ENCODE results near the gene GPC6.
A peak's percentile ranks its signal among the peaks of the same experiment; 100 is the strongest.

GPC6 gene

GRCh38 chr13:93243375-93244063 is 16.9 kb downstream of the GPC6 start:
- no peak for DNase-seq (ENCODE audit: low read depth)
- TF ChIP-seq CTCF (IDR thresholded peaks at IDR 0.05; ENCODE audit: low read depth, low read length) (no peak), POLR2A (IDR thresholded peaks at IDR 0.05; ENCODE audit: extremely low read depth, insufficient read length) (no peak), MAX (IDR thresholded peaks at IDR 0.05; ENCODE audit: low read depth, low read length) (no peak)
- H3K4me3 ChIP-seq (ENCODE audit: low read depth, low read length): no peak overlapping the region

GRCh38 chr13:93244141-93244917 is 17.7 kb downstream of the GPC6 start:
- peak; percentile 15 for DNase-seq (ENCODE audit: low read depth)
- TF ChIP-seq POLR2A (IDR thresholded peaks at IDR 0.05; ENCODE audit: extremely low read depth, insufficient read length) (no peak), MAX (IDR thresholded peaks at IDR 0.05; ENCODE audit: low read depth, low read length) (no peak), CTCF (IDR thresholded peaks at IDR 0.05; ENCODE audit: low read depth, low read length) (no peak), MYC (IDR thresholded peaks at IDR 0.05; ENCODE audit: low read depth, low read length) (no peak)
- no peak overlapping the region for H3K4me3 ChIP-seq (ENCODE audit: low read depth, low read length)

- no peak overlapping the region for H3K4me3 ChIP-seq (ENCODE audit: low read depth, low read length)
- DNase-seq (ENCODE audit: low read depth): no peak
- TF ChIP-seq MYC (IDR thresholded peaks at IDR 0.05; ENCODE audit: low read depth, low read length) (no peak), POLR2A (IDR thresholded peaks at IDR 0.05; ENCODE audit: extremely low read depth, insufficient read length) (no peak), CTCF (IDR thresholded peaks at IDR 0.05; ENCODE audit: low read depth, low read length) (no peak), MAX (IDR thresholded peaks at IDR 0.05; ENCODE audit: low read depth, low read length) (no peak)
Observed at GRCh38 chr13:93244918-93245280, 18.3 kb downstream of the GPC6 start.

- DNase-seq (ENCODE audit: low read depth): no peak
- TF ChIP-seq MAX (IDR thresholded peaks at IDR 0.05; ENCODE audit: low read depth, low read length) (no peak), CTCF (IDR thresholded peaks at IDR 0.05; ENCODE audit: low read depth, low read length) (no peak), MYC (IDR thresholded peaks at IDR 0.05; ENCODE audit: low read depth, low read length) (no peak), POLR2A (IDR thresholded peaks at IDR 0.05; ENCODE audit: extremely low read depth, insufficient read length) (no peak)
- H3K4me3 ChIP-seq (ENCODE audit: low read depth, low read length): no peak overlapping the region
Observed at GRCh38 chr13:93246069-93246468, 19.5 kb downstream of the GPC6 start.

- H3K4me3 ChIP-seq (ENCODE audit: low read depth, low read length): no peak overlapping the region
- DNase-seq (ENCODE audit: low read depth): no peak
- no peak for TF ChIP-seq CTCF (IDR thresholded peaks at IDR 0.05; ENCODE audit: low read depth, low read length)
- TF ChIP-seq MYC (IDR thresholded peaks at IDR 0.05; ENCODE audit: low read depth, low read length): no peak
- TF ChIP-seq POLR2A (IDR thresholded peaks at IDR 0.05; ENCODE audit: extremely low read depth, insufficient read length): no peak
- no peak for TF ChIP-seq MAX (IDR thresholded peaks at IDR 0.05; ENCODE audit: low read depth, low read length)
Observed at GRCh38 chr13:93248627-93249047, 22.0 kb downstream of the GPC6 start.

All from NB4 (cell line).